ENCODE measurements around the gene ZC3H10. TPM values are rescaled to one million over a fixed set of nuclear protein-coding genes. Genes with fewer than 3 reads are reported as not detected.

The ZC3H10 gene
- total RNA-seq, 1 experiment from 2014 or later = 11.3 TPM

DNA sequence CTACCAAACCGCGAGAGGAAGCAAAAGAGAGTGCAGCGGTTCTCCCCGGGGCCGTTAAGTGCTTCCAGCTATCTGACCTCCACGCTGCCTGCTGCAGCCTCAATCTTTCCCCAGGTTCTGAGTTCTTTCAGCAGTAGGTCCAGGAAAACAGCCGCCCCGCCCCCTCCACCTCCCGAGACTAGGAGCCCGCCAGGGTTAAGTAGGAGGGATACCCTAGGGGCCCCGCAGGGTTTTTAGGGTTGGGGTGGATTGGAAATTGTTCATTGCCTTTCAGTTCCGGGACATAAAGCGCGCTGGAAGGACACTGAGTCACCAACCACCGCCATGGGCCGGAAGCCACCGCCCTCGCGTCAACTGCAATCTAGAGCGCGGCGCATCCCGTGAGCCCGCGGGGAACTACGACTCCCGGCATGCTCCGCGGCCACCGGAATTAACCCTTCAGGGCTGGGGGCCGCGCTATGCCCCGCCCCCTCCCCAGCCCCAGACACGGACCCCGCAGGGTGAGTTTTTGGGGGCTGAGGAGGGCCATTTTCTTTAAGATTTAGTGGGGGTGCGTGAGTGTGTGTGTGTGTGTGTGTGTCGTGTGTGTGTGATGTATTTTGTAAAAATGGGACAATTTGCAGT lies 34.2 kb downstream of the ZC3H10 start, which contains the start of gene MYL6B (continued):
- TF ChIP-seq SP1 (CRISPR knock-in tag; conservative IDR thresholded peaks at IDR 0.05) = peak; percentile 89
- TF ChIP-seq ATF3 (CRISPR knock-in tag; conservative IDR thresholded peaks at IDR 0.05) = no peak
- TF ChIP-seq GABPB1 (CRISPR knock-in tag; IDR thresholded peaks at IDR 0.05) = peak; percentile 57; the same call in 1 of the 2 replicates
- TF ChIP-seq MYBL2 (CRISPR knock-in tag; IDR thresholded peaks at IDR 0.05) = peak; percentile 65
- no peak for TF ChIP-seq USF2 (CRISPR knock-in tag; IDR thresholded peaks at IDR 0.05)
- no peak for TF ChIP-seq ESRRA (CRISPR knock-in tag; IDR thresholded peaks at IDR 0.05; ENCODE audit: borderline replicate concordance)
- TF ChIP-seq, protein P1, sequence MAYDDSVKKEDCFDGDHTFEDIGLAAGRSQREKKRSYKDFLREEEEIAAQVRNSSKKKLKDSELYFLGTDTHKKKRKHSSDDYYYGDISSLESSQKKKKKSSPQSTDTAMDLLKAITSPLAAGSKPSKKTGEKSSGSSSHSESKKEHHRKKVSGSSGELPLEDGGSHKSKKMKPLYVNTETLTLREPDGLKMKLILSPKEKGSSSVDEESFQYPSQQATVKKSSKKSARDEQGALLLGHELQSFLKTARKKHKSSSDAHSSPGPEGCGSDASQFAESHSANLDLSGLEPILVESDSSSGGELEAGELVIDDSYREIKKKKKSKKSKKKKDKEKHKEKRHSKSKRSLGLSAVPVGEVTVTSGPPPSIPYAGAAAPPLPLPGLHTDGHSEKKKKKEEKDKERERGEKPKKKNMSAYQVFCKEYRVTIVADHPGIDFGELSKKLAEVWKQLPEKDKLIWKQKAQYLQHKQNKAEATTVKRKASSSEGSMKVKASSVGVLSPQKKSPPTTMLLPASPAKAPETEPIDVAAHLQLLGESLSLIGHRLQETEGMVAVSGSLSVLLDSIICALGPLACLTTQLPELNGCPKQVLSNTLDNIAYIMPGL (CRISPR knock-in tag; IDR thresholded peaks at IDR 0.05) = 0 out of 2 replicates have a peak, but pooled peaks have one; percentile 29
- TF ChIP-seq ZNF317 (CRISPR knock-in tag; IDR thresholded peaks at IDR 0.05; ENCODE audit: borderline replicate concordance, low read depth) = no peak
- TF ChIP-seq FOXP4 (CRISPR knock-in tag; IDR thresholded peaks at IDR 0.05) = 0 out of 2 replicates have a peak, but pooled peaks have one; percentile 21
- TF ChIP-seq, protein P2, sequence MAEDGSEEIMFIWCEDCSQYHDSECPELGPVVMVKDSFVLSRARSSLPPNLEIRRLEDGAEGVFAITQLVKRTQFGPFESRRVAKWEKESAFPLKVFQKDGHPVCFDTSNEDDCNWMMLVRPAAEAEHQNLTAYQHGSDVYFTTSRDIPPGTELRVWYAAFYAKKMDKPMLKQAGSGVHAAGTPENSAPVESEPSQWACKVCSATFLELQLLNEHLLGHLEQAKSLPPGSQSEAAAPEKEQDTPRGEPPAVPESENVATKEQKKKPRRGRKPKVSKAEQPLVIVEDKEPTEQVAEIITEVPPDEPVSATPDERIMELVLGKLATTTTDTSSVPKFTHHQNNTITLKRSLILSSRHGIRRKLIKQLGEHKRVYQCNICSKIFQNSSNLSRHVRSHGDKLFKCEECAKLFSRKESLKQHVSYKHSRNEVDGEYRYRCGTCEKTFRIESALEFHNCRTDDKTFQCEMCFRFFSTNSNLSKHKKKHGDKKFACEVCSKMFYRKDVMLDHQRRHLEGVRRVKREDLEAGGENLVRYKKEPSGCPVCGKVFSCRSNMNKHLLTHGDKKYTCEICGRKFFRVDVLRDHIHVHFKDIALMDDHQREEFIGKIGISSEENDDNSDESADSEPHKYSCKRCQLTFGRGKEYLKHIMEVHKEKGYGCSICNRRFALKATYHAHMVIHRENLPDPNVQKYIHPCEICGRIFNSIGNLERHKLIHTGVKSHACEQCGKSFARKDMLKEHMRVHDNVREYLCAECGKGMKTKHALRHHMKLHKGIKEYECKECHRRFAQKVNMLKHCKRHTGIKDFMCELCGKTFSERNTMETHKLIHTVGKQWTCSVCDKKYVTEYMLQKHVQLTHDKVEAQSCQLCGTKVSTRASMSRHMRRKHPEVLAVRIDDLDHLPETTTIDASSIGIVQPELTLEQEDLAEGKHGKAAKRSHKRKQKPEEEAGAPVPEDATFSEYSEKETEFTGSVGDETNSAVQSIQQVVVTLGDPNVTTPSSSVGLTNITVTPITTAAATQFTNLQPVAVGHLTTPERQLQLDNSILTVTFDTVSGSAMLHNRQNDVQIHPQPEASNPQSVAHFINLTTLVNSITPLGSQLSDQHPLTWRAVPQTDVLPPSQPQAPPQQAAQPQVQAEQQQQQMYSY (CRISPR knock-in tag; IDR thresholded peaks at IDR 0.05) = no peak
- TF ChIP-seq CREB1 (CRISPR knock-in tag; IDR thresholded peaks at IDR 0.05) = no peak
- TF ChIP-seq, protein P3, sequence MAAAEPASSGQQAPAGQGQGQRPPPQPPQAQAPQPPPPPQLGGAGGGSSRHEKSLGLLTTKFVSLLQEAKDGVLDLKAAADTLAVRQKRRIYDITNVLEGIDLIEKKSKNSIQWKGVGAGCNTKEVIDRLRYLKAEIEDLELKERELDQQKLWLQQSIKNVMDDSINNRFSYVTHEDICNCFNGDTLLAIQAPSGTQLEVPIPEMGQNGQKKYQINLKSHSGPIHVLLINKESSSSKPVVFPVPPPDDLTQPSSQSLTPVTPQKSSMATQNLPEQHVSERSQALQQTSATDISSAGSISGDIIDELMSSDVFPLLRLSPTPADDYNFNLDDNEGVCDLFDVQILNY (CRISPR knock-in tag; IDR thresholded peaks at IDR 0.05) = no peak

DNA sequence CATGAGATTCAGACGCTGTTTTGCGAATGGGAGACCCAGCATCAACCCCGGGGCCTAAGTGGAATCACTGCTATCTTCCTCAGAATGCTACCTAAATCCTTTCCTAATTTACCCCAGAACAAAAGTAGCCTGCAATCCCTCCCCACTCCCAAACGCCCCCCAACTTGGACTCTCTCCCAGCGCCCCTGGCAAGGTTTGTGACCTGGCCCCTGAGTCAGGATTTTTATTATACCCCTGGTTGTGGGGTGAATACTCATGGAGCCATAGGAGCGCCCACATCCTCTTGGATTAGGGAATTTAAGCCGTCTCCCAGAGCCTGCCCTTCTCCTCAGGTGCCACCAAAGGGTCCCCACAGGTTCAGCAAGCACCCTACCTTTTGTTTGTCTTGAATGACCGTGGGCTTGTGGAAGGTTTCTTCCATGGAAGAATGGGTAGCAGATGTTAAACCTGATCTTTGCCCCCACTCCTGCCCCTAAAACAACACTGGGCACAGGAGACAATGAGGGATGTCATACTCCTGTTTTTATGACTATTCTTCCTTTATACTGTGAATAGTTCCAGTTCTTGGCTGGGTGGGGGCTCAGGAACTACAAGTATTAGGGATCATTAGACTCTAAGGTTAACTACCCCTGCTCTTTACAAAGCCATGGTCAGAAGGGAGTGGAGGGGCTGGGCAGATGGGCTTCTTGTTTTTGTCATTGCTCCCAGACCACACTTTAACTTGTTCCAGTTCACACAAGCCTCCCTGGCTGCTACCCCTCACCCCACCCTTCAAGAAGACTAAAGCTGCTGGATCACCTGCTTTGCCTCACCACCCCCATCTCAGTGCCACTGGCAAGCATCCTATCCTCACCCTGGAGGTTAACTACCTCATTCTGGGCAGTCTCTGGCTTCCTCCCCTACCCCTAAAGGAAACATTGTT lies 35.0 kb downstream of the ZC3H10 start:
- Mint-ChIP-seq H3K9me3 (no peaks in the 10 kb centered on the region), H3K4me3 (peak overlapping the region; percentile 93), H3K4me1 (peaks cover 20% of the 10 kb centered on the region), H3K27me3 (ENCODE audit: low read depth) (no peaks in the 10 kb centered on the region), H3K27ac (no peak overlapping the region), H3K36me3 (peaks cover 17% of the 10 kb centered on the region)
- no peak for DNase-seq (ENCODE audit: low spot score)
- CTCF ChIA-PET = no interaction called here
- POLR2A ChIA-PET = interaction anchor here (0.5 kb wide), 1 partner anchor 68 kb away, joined by 3 read pairs; no protein-coding TSS in a partner anchor
- ATAC-seq = no peak
- TF ChIP-seq, protein P4, sequence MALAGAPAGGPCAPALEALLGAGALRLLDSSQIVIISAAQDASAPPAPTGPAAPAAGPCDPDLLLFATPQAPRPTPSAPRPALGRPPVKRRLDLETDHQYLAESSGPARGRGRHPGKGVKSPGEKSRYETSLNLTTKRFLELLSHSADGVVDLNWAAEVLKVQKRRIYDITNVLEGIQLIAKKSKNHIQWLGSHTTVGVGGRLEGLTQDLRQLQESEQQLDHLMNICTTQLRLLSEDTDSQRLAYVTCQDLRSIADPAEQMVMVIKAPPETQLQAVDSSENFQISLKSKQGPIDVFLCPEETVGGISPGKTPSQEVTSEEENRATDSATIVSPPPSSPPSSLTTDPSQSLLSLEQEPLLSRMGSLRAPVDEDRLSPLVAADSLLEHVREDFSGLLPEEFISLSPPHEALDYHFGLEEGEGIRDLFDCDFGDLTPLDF (CRISPR knock-in tag; IDR thresholded peaks at IDR 0.05) = no peak
- no peak for TF ChIP-seq ZNF263 (CRISPR knock-in tag; IDR thresholded peaks at IDR 0.05; ENCODE audit: low read depth)
- TF ChIP-seq USF1 (CRISPR knock-in tag; IDR thresholded peaks at IDR 0.05) = no peak
- TF ChIP-seq GRHL2 (CRISPR knock-in tag; IDR thresholded peaks at IDR 0.05; ENCODE audit: insufficient replicate concordance, severe bottlenecking) = no peak
- TF ChIP-seq GTF2I (CRISPR knock-in tag; conservative IDR thresholded peaks at IDR 0.05) = no peak
- no peak for TF ChIP-seq NFYB (CRISPR knock-in tag; conservative IDR thresholded peaks at IDR 0.05; ENCODE audit: low read depth)
- no peak for TF ChIP-seq IRF2 (CRISPR knock-in tag; IDR thresholded peaks at IDR 0.05; ENCODE audit: borderline replicate concordance, low read depth)
- TF ChIP-seq ZBTB21 (CRISPR knock-in tag; IDR thresholded peaks at IDR 0.05; ENCODE audit: borderline replicate concordance) = no peak
- no peak for TF ChIP-seq MXD4 (CRISPR knock-in tag; IDR thresholded peaks at IDR 0.05; ENCODE audit: borderline replicate concordance)
- TF ChIP-seq JAZF1 (CRISPR knock-in tag; IDR thresholded peaks at IDR 0.05) = no peak
- no peak for TF ChIP-seq NR2C2 (CRISPR knock-in tag; IDR thresholded peaks at IDR 0.05)

Data from WTC11 (cell line).